GM19099 (cell line): ENCODE data around the gene TEC.

Experiments
- POLR2A ChIP-seq: IDR thresholded peaks from 3 replicates; pipeline ENCODE4 v1.6.1; 2011; ENCODE audit warnings: low read depth; ENCODE audit not compliant: insufficient read length; ENCODE audit errors: extremely low read depth

TEC gene

DNA sequence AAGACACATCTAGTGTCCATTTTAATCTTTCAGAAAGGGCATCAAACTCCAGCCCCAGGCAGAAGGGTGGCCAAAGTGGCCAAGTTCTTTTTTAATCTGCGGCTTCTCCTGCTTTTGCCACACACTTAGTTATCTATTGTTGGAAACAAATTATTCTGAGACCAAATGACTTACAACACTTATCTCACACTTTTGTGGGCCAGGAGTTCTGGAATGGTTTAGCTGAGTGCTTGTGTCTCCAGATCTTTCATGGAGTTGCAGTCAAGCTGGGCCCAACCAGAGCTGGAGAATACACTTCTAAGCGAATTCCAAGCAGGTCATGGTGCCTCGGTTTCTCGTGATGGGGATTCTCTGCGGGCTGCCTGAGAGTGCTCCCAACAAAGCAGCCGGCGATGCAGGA, 139.5 kb downstream of the TEC start:
- no peak for TF ChIP-seq POLR2A

GRCh38 chr4:48129307-48130014, 140.2 kb downstream of the TEC start:
- TF ChIP-seq POLR2A, result no peak

- no peak for TF ChIP-seq POLR2A
Measured at GRCh38 chr4:48127682-48128404, 141.8 kb downstream of the TEC start.

- TF ChIP-seq POLR2A, result no peak
Measured at GRCh38 chr4:48127231-48127630, 142.4 kb downstream of the TEC start.

DNA sequence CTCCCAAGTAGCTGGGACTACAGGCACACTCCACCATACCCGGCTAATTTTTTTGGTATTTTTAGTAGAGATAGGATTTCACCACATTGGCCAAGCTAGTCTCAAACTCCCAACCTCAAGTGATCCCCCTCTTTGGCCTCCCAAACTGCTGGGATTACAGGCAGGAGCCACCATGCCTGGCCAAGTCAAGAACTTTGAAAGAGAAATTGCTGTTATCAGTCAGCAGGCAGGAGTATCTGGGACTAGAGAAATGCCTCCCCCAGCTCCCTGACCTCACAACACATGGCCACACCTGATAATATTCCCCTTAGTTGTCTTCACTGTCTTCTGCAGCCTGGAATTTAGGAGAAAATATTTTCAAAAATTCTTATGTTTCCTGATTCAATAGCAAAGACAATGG, 143.0 kb downstream of the TEC start:
- TF ChIP-seq POLR2A, result no peak

DNA sequence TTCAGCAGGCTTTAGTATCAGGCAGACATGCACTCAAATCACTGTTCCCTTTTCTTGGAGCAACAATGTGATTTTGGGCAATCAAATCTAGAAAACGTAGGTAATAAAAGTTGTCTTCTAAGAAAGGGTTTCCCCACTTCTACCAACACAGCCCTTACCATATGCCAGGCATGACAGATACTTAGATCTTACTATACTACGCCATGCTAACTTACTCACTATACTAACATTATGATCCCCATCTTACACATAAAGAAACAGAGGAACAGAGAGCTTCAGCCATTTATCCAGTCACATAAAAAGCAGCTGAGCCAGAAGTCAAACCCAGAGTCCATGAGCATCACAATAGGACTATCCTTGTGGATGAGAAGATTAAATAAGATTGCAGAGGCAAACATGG, 144.8 kb downstream of the TEC start:
- no peak for TF ChIP-seq POLR2A

DNA sequence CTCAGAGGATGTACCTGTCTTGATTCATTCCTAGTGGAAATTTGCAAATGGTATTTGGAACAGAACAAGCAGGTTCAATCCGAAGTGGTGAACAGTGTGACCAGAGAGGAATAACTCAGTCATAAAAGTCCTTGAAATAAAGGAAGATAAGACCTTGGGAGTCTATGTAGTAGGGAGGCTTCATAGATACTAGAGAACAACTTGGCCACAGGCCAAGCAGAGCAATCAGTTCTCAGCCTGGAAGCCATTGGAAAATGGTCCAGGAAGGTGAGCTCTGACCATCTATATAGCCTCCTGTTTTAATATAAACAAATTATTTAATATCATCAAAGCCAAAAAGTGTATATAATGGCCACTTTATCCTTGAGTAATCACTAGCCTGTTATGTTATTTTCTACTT, 146.9 kb downstream of the TEC start:
- no peak for TF ChIP-seq POLR2A

DNA sequence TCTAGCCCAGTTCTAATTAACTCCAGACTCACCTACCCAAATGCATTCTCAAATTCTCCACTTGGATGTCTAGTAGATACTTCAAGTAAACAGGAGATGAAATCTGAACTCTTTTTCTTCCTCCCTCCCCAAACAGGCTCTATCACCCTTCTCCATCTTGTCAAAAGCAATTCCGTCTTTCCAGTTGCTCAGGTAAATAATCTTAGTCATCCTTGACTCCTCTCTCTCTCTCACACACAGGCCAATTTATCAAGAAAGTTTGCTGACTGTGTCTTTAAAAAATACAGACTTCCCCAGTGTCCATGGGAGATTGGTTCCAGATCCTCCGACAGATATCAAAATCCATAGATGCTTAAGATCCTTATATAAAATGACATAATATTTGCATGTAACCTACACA, 148.5 kb downstream of the TEC start:
- TF ChIP-seq POLR2A, result no peak

- TF ChIP-seq POLR2A, result no peak
Measured at GRCh38 chr4:48120132-48120531, 149.5 kb downstream of the TEC start.

DNA sequence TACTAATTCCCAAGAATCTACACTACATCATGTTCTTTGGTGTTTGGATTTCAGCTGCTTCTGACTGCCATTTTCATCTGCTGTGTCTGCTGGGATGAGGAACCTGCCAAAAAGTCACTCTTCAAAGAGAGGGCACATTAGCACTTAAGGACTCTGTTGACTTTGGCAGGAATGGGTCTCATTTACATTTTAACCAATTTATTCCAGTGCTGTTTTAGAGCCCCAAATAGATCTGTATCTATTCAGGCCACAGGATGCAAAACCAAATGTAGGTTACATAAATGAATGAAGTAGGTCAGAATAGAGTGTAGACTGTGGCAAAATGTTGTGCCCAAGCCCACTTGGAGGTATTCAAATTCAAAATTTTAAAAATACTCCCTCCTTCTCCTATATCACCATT, 150.0 kb downstream of the TEC start:
- no peak for TF ChIP-seq POLR2A

DNA sequence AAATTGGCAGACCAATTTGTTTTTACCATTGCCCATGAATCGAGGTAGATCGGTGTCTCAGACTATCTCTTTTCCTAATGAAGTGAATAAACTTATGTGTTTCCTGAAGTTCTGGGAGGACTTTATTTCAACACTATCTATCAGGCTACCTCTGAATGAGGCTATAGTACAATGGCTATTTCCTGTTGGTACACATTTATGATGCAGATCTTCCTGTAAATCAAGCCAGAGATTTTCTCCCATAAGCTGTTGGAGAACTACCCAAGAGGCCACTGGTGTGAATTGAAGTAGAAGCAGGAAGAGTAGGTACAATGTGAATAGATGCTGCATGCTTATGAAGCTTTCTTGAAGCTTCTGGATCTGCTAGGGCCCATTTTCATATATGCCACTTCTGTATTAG, 151.6 kb downstream of the TEC start:
- TF ChIP-seq POLR2A, result no peak

- no peak for TF ChIP-seq POLR2A
Measured at GRCh38 chr4:48116582-48116981, 153.1 kb downstream of the TEC start.

- TF ChIP-seq POLR2A, result no peak
Measured at GRCh38 chr4:48114412-48114811, 155.2 kb downstream of the TEC start.

GRCh38 chr4:48112017-48112667, 157.5 kb downstream of the TEC start:
- TF ChIP-seq POLR2A, result no peak

DNA sequence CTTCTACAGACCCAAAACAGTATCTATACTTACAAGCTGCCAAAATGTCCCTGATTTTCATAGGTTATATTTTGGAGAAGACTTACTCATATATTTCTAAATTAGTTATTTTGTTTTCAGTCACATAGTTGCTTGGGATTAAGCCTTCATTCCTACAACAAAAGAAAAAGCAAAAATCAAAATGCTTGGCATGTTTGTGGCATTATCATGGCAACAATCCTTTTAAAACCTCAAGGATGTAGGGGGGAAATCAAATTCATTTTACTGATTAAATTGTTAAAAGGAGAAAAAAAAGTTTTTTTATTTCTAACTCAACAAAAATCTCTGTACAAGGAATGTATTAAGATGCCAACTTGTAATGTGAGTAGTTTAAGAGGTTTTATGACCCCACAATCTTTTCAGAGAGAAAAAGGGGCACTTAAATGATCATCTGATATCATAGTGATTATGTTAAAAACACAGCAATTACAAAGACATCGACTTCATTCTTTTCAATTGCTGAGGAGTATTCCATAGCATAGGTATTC, 159.1 kb downstream of the TEC start:
- no peak for TF ChIP-seq POLR2A
